HepG2 (cell line): ENCODE results near the gene LRRC19. TPM values are rescaled to one million over a fixed set of nuclear protein-coding genes. Genes with fewer than 3 reads are reported as not detected.

ENCODE experiments used
- ATAC-seq: fragments of 200-7000 bp; cut with Tn5 transposase; 3 replicates; pipeline ENCODE4 v1.9.1; 2020; ENCODE audit warnings: mild to moderate bottlenecking, moderate library complexity
- BruUV-seq: library from RNA; stranded (reverse); fragments of 400-500 nt; replicated peaks from 2 replicates; lab custom pipeline; 2021; lab: Mats Ljungman, UMichigan
- CTCF ChIA-PET: fragments of 300-600 bp; formaldehyde crosslinking; extraction: SDS; loops from one replicate; lab custom pipeline; 2021; ENCODE audit warnings: low total read pairs, inconsistent platforms, low intra/inter-chr PET ratio; lab: Yijun Ruan, JAX
- POLR2A ChIA-PET: fragments of 350-600 bp; sonication (Branson Sonifier 250); formaldehyde crosslinking; loops from one replicate; lab custom pipeline; 2020; ENCODE audit warnings: antibody characterized with exemption, inconsistent platforms; lab: Yijun Ruan, JAX
- DNase-seq: peaks from one replicate; pipeline ENCODE4 v3.0.0-alpha.2; 2015; ENCODE audit warnings: low spot score
- FAIRE-seq: peaks from 3 replicates; lab custom pipeline; 2011; peaks lifted over from hg19 to GRCh38; lab: Jason Lieb, UNC
- H2AFZ ChIP-seq: one replicate; pipeline ENCODE4 v1.6.1; 2011; ENCODE audit warnings: low read length, inconsistent platforms
- H3K27ac ChIP-seq: fragments of 300-600 bp; 3 replicates; pipeline ENCODE4 v1.8.0; 2011; ENCODE audit warnings: mixed run types, mild to moderate bottlenecking, mixed read lengths, low read length, inconsistent platforms; ENCODE audit not compliant: insufficient read depth; ENCODE audit errors: extremely low read length
- H3K27me3 ChIP-seq, 2 experiments: fragments of 200-600 bp in 1 of 2; 2 replicates in 1 of 2; 3 replicates in 1 of 2; pipeline versions ENCODE4 v1.6.0 to v1.8.0; 2011; ENCODE audit warnings: low read length in 2 of 2, mild to moderate bottlenecking in 2 of 2, moderate library complexity in 2 of 2, inconsistent platforms in 1 of 2; ENCODE audit not compliant: insufficient read depth in 2 of 2, control insufficient read depth in 1 of 2
- H3K36me3 ChIP-seq, 2 experiments: fragments of 200-600 bp in 1 of 2; replicated peaks in 1 of 2; 2 replicates in 1 of 2; 3 replicates in 1 of 2; pipeline versions ENCODE4 v1.5.1 to v1.8.0; 2011; ENCODE audit warnings: low read length in 2 of 2, inconsistent platforms in 1 of 2; ENCODE audit not compliant: insufficient read depth in 2 of 2, control insufficient read depth in 1 of 2
- H3K4me1 ChIP-seq: 2 replicates; pipeline ENCODE4 v1.5.1; 2012; ENCODE audit warnings: low read length, inconsistent platforms; ENCODE audit not compliant: insufficient read depth
- H3K4me2 ChIP-seq: 2 replicates; pipeline ENCODE4 v1.6.0; 2011; ENCODE audit warnings: low read depth, low read length, inconsistent platforms
- H3K4me3 ChIP-seq, 3 experiments: fragments of 200-600 bp in 1 of 3; sonication (generic), shearing (Covaris generic) in 1 of 3; replicated peaks in 1 of 3; 2 replicates each; pipeline ENCODE4 v1.5.1; 2011 to 2016; ENCODE audit warnings: low read length in 3 of 3, inconsistent platforms in 2 of 3, low read depth in 2 of 3, mild to moderate bottlenecking in 2 of 3, control low read depth in 1 of 3, mixed read lengths in 1 of 3; ENCODE audit not compliant: insufficient read depth in 1 of 3
- H3K79me2 ChIP-seq: one replicate; pipeline ENCODE4 v1.6.1; 2011; ENCODE audit warnings: low read length, inconsistent platforms; ENCODE audit not compliant: insufficient read depth
- H3K9ac ChIP-seq: 2 replicates; pipeline ENCODE4 v1.6.0; 2011; ENCODE audit warnings: mild to moderate bottlenecking, low read depth, low read length, inconsistent platforms; ENCODE audit not compliant: insufficient read depth
- H3K9me3 ChIP-seq: 2 replicates; pipeline ENCODE4 v1.5.1; 2012; ENCODE audit warnings: mild to moderate bottlenecking, low read length
- H4K20me1 ChIP-seq: 2 replicates; pipeline ENCODE4 v1.6.0; 2011; ENCODE audit warnings: inconsistent platforms, mild to moderate bottlenecking, low read length, moderate library complexity; ENCODE audit not compliant: insufficient read depth
- ARNTL ChIP-seq: sonication (generic); formaldehyde crosslinking; IDR thresholded peaks from 2 replicates; pipeline ENCODE4 v1.4.0; 2020; ENCODE audit warnings: mild to moderate bottlenecking, missing genetic modification reagents
- ATF2 ChIP-seq: sonication (generic); formaldehyde crosslinking; IDR thresholded peaks from 2 replicates; pipeline ENCODE4 v1.4.0; 2020; ENCODE audit warnings: missing genetic modification reagents
- ATF6 ChIP-seq: sonication (generic); formaldehyde crosslinking; conservative IDR thresholded peaks from 2 replicates; pipeline ENCODE4 v1.4.0; 2020; ENCODE audit warnings: missing genetic modification reagents
- ATF7 ChIP-seq, 2 experiments: fragments of 450-650 bp in 1 of 2; sonication (generic) in 1 of 2; formaldehyde crosslinking in 1 of 2; IDR thresholded peaks; 2 replicates each; pipeline versions ENCODE4 v1.4.0 to v1.6.1; 2016 to 2020; ENCODE audit warnings: antibody characterized with exemption in 1 of 2, mild to moderate bottlenecking in 1 of 2, missing genetic modification reagents in 1 of 2
- CHCHD3 ChIP-seq: sonication (generic); formaldehyde crosslinking; IDR thresholded peaks from 2 replicates; pipeline ENCODE4 v1.8.0; 2022; ENCODE audit warnings: mild to moderate bottlenecking, missing genetic modification reagents, moderate library complexity
- FLYWCH1 ChIP-seq: sonication (generic); formaldehyde crosslinking; IDR thresholded peaks from 2 replicates; pipeline ENCODE4 v1.8.1; 2023; ENCODE audit warnings: mild to moderate bottlenecking, missing genetic modification reagents
- HOXA9 ChIP-seq: sonication (generic); formaldehyde crosslinking; IDR thresholded peaks from 2 replicates; pipeline ENCODE4 v1.8.1; 2022; ENCODE audit warnings: missing genetic modification reagents, mild to moderate bottlenecking, moderate library complexity, borderline replicate concordance
- KLF16 ChIP-seq, 2 experiments: sonication (generic) in 1 of 2; formaldehyde crosslinking in 1 of 2; IDR thresholded peaks; 2 replicates each; pipeline versions ENCODE4 v1.6.1 to v1.8.0; 2016 to 2023; ENCODE audit warnings: missing genetic modification reagents in 2 of 2, missing compliant biosample characterization in 1 of 2
- MAFG ChIP-seq: sonication (generic); formaldehyde crosslinking; IDR thresholded peaks from 2 replicates; pipeline ENCODE4 v1.5.1; 2020; ENCODE audit warnings: mild to moderate bottlenecking, missing genetic modification reagents
- NRL ChIP-seq: sonication (generic); formaldehyde crosslinking; IDR thresholded peaks from 2 replicates; pipeline ENCODE4 v1.5.0; 2020; ENCODE audit warnings: missing genetic modification reagents, mild to moderate bottlenecking, moderate library complexity, borderline replicate concordance
- PRMT3 ChIP-seq: sonication (generic); formaldehyde crosslinking; IDR thresholded peaks from 2 replicates; pipeline ENCODE4 v1.8.1; 2022; ENCODE audit warnings: low read depth, mild to moderate bottlenecking, moderate library complexity, missing genetic modification reagents, borderline replicate concordance
- RARA ChIP-seq: IDR thresholded peaks from 2 replicates; pipeline ENCODE4 v1.6.1; 2016; ENCODE audit warnings: missing genetic modification reagents, missing compliant biosample characterization
- SNAPC2 ChIP-seq: sonication (generic); formaldehyde crosslinking; IDR thresholded peaks from 2 replicates; pipeline ENCODE4 v1.8.1; 2022; ENCODE audit warnings: mild to moderate bottlenecking, missing genetic modification reagents
- ZNF572 ChIP-seq: sonication (generic); formaldehyde crosslinking; IDR thresholded peaks from 2 replicates; pipeline ENCODE4 v1.5.1; 2020; ENCODE audit warnings: mild to moderate bottlenecking, missing genetic modification reagents
- WGBS: methylation state at CpG from one replicate; pipeline ENCODE4 v1.1.6; 2017; ENCODE audit warnings: low lambda C conversion rate; 5-methylcytosine and 5-hydroxymethylcytosine counted together
- in situ Hi-C: cut with HindIII; loops from 2 replicates; pipeline ENCODE4 v1.10.0; 2017; ENCODE audit warnings: low pct_unique_long_range_greater_than_20kb; ENCODE audit not compliant: extremely low pct_ligation_motif_present
- intact Hi-C: fragments of 100-400 bp; cut with micrococcal nuclease; formaldehyde crosslinking; loops from one replicate; pipeline ENCODE4 v1.10.0; 2022; ENCODE audit not compliant: unreplicated experiment
- polyA plus RNA-seq, 8 experiments: library from polyadenylated mRNA; depleted of rRNA in 3 of 8; stranded (reverse) in 7 of 8; unstranded in 1 of 8; fragments of >200 nt; fragmentation: Illumina TruSeq in 4 of 8; extraction: Trizol in 4 of 8; gene quantifications; 2 replicates each; pipeline versions ENCODE4 v1.2.1 to v1.2.3, GENCODE V29; 2011 to 2016; ENCODE audit warnings: low read depth in 4 of 8, missing spikeins in 1 of 8, mixed read lengths in 1 of 8; ENCODE audit not compliant: insufficient read depth in 1 of 8
- total RNA-seq, 5 experiments: library from RNA; depleted of rRNA; stranded (reverse); fragments of >200 nt; fragmentation: Illumina TruSeq; extraction: Trizol; gene quantifications; 2 replicates each; pipeline ENCODE4 v1.2.3, GENCODE V29; 2016; ENCODE audit warnings: low read depth in 1 of 5

The LRRC19 gene
- total and polyA plus RNA-seq, 2 of the 13 experiments (the other 11 are each of a cell fraction or from before 2014, with no cell fraction given), result not detected

GRCh38 chr9:27029186-27029585, 23.7 kb upstream of the LRRC19 start:
- ATAC-seq (no peak), FAIRE-seq (no peak)
- no peaks in the 10 kb centered on the region for H4K20me1 ChIP-seq
- in situ Hi-C loops, result no loop called here
- H2AFZ ChIP-seq, result no peak overlapping the region
- WGBS, result 97% methylated on average over 7 of the region's 7 CpGs
- no peak overlapping the region for H3K4me3 ChIP-seq
- no TSS peak for BruUV-seq
- H3K27me3 ChIP-seq, result no peaks in the 10 kb centered on the region
- no peaks in the 10 kb centered on the region for H3K9me3 ChIP-seq
- POLR2A ChIA-PET, result no interaction called here
- TF ChIP-seq RARA (CRISPR knock-in tag), result no peak
- TF ChIP-seq FLYWCH1 (CRISPR knock-in tag), result no peak
- TF ChIP-seq CHCHD3 (CRISPR knock-in tag), result no peak
- TF ChIP-seq ATF7 (IDR thresholded peaks at IDR 0.05), result no peak
- no peak for TF ChIP-seq ATF7 (CRISPR knock-in tag; IDR thresholded peaks at IDR 0.05)
- TF ChIP-seq, all 625 proteins: peak for 0
- Histone ChIP-seq H3K36me3 (peaks cover 0 to 1% of the 10 kb centered on the region in 2 experiments; a peak in 2 of 5 replicates), H3K79me2 (no peaks in the 10 kb centered on the region), H3K4me1 (no peaks in the 10 kb centered on the region), H3K9ac (no peak overlapping the region), H3K27ac (no peak overlapping the region), H3K4me2 (no peak overlapping the region)
- no peak for DNase-seq
- intact Hi-C loops, result no loop called here
- CTCF ChIA-PET, result no interaction called here

- CTCF ChIA-PET, result no interaction called here
- FAIRE-seq (no peak), DNase-seq (no peak), ATAC-seq (no peak)
- intact Hi-C loops, result no loop called here
- no peak overlapping the region for H3K4me3 ChIP-seq
- no peak overlapping the region for H3K9ac ChIP-seq
- no peak overlapping the region for H3K27ac ChIP-seq
- peaks cover 0 to 2% of the 10 kb centered on the region in 2 experiments; a peak in 2 of 5 replicates for H3K36me3 ChIP-seq
- no peaks in the 10 kb centered on the region for H3K79me2 ChIP-seq
- no peaks in the 10 kb centered on the region for H3K4me1 ChIP-seq
- POLR2A ChIA-PET, result no interaction called here
- no peaks in the 10 kb centered on the region for H4K20me1 ChIP-seq
- no peaks in the 10 kb centered on the region for H3K27me3 ChIP-seq
- no peaks in the 10 kb centered on the region for H3K9me3 ChIP-seq
- in situ Hi-C loops, result no loop called here
- no TSS peak for BruUV-seq
- WGBS, result 96% methylated on average over 5 of the region's 5 CpGs
- no peak overlapping the region for H2AFZ ChIP-seq
- H3K4me2 ChIP-seq, result no peak overlapping the region
- TF ChIP-seq PRMT3 (CRISPR knock-in tag) (no peak), ATF2 (no peak), KLF16 (CRISPR knock-in tag; IDR thresholded peaks at IDR 0.05) (no peak), HOXA9 (CRISPR knock-in tag) (no peak), NRL (CRISPR knock-in tag) (no peak), MAFG (no peak), ATF6 (CRISPR knock-in tag) (no peak), SNAPC2 (CRISPR knock-in tag) (no peak), ARNTL (CRISPR knock-in tag) (no peak), ZNF572 (CRISPR knock-in tag) (no peak)
Observed at GRCh38 chr9:27022920-27023319, 17.4 kb upstream of the LRRC19 start.
